T-helper 2 cell treated with Interferon-gamma antibody and Interleukin-4, amounts not matched to agents 5 μg/mL and 100 μg/mL, for 36 hours (primary cell): ENCODE data around the gene TPBGL.

Experiments
- DNase-seq: peaks from one replicate; pipeline ENCODE4 v3.0.0; 2021; ENCODE audit warnings: low spot score
- H3K27ac Mint-ChIP-seq: one replicate; pipeline ENCODE4 v1.8.0; 2021; ENCODE audit warnings: mild to moderate bottlenecking, mixed read lengths
- H3K27me3 Mint-ChIP-seq: one replicate; pipeline ENCODE4 v1.8.0; 2021; ENCODE audit warnings: low read depth, mixed read lengths
- H3K36me3 Mint-ChIP-seq: one replicate; pipeline ENCODE4 v1.8.0; 2021; ENCODE audit warnings: low read depth, mixed read lengths
- H3K4me1 Mint-ChIP-seq: one replicate; pipeline ENCODE4 v1.8.0; 2021; ENCODE audit warnings: low read depth, mixed read lengths
- H3K4me3 Mint-ChIP-seq: one replicate; pipeline ENCODE4 v1.8.0; 2022; ENCODE audit warnings: mild to moderate bottlenecking, moderate library complexity, mixed read lengths
- H3K9me3 Mint-ChIP-seq: one replicate; pipeline ENCODE4 v1.8.0; 2021; ENCODE audit warnings: mixed read lengths

The TPBGL gene

GRCh38 chr11:75292943-75293342 is 52.4 kb downstream of the TPBGL start:
- Mint-ChIP-seq H3K27ac (no peak overlapping the region), H3K36me3 (peaks cover 2% of the 10 kb centered on the region), H3K9me3 (no peaks in the 10 kb centered on the region), H3K4me3 (no peak overlapping the region), H3K4me1 (no peaks in the 10 kb centered on the region), H3K27me3 (no peaks in the 10 kb centered on the region)
- DNase-seq: no peak
